ENCODE measurements around the gene BMP4.

GRCh38 chr14:53949201-53949600 lies 7.4 kb downstream of the BMP4 start:
- TF ChIP-seq, protein P1, sequence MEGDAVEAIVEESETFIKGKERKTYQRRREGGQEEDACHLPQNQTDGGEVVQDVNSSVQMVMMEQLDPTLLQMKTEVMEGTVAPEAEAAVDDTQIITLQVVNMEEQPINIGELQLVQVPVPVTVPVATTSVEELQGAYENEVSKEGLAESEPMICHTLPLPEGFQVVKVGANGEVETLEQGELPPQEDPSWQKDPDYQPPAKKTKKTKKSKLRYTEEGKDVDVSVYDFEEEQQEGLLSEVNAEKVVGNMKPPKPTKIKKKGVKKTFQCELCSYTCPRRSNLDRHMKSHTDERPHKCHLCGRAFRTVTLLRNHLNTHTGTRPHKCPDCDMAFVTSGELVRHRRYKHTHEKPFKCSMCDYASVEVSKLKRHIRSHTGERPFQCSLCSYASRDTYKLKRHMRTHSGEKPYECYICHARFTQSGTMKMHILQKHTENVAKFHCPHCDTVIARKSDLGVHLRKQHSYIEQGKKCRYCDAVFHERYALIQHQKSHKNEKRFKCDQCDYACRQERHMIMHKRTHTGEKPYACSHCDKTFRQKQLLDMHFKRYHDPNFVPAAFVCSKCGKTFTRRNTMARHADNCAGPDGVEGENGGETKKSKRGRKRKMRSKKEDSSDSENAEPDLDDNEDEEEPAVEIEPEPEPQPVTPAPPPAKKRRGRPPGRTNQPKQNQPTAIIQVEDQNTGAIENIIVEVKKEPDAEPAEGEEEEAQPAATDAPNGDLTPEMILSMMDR (IDR thresholded peaks at IDR 0.05): no peak
- no peak for TF ChIP-seq POLR2AphosphoS5 (IDR thresholded peaks at IDR 0.05)

All from stomach (tissue), 4 donors.